ENCODE data around the gene ACYP1. TPM values are rescaled to one million over a fixed set of nuclear protein-coding genes. Genes with fewer than 3 reads are reported as not detected.
A peak's percentile ranks its signal among the peaks of the same experiment; 100 is the strongest.

Gene ACYP1
- total and polyA plus RNA-seq, 9 of the 15 experiments (the other 6 are each of a cell fraction or from before 2014, with no cell fraction given): 19.9 to 113 (median 52.3) TPM

- TF ChIP-seq, protein P1, sequence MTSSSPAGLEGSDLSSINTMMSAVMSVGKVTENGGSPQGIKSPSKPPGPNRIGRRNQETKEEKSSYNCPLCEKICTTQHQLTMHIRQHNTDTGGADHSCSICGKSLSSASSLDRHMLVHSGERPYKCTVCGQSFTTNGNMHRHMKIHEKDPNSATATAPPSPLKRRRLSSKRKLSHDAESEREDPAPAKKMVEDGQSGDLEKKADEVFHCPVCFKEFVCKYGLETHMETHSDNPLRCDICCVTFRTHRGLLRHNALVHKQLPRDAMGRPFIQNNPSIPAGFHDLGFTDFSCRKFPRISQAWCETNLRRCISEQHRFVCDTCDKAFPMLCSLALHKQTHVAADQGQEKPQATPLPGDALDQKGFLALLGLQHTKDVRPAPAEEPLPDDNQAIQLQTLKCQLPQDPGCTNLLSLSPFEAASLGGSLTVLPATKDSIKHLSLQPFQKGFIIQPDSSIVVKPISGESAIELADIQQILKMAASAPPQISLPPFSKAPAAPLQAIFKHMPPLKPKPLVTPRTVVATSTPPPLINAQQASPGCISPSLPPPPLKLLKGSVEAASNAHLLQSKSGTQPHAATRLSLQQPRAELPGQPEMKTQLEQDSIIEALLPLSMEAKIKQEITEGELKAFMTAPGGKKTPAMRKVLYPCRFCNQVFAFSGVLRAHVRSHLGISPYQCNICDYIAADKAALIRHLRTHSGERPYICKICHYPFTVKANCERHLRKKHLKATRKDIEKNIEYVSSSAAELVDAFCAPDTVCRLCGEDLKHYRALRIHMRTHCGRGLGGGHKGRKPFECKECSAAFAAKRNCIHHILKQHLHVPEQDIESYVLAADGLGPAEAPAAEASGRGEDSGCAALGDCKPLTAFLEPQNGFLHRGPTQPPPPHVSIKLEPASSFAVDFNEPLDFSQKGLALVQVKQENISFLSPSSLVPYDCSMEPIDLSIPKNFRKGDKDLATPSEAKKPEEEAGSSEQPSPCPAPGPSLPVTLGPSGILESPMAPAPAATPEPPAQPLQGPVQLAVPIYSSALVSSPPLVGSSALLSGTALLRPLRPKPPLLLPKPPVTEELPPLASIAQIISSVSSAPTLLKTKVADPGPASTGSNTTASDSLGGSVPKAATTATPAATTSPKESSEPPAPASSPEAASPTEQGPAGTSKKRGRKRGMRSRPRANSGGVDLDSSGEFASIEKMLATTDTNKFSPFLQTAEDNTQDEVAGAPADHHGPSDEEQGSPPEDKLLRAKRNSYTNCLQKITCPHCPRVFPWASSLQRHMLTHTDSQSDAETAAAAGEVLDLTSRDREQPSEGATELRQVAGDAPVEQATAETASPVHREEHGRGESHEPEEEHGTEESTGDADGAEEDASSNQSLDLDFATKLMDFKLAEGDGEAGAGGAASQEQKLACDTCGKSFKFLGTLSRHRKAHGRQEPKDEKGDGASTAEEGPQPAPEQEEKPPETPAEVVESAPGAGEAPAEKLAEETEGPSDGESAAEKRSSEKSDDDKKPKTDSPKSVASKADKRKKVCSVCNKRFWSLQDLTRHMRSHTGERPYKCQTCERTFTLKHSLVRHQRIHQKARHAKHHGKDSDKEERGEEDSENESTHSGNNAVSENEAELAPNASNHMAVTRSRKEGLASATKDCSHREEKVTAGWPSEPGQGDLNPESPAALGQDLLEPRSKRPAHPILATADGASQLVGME (CRISPR knock-in tag; IDR thresholded peaks at IDR 0.05): no peak
- TF ChIP-seq HES1 (IDR thresholded peaks at IDR 0.05; ENCODE audit: low read depth): no peak
- no peak for TF ChIP-seq MAFF (IDR thresholded peaks at IDR 0.05; ENCODE audit: low read length)
- peak; percentile 66 for TF ChIP-seq BHLHE40 (IDR thresholded peaks at IDR 0.05; ENCODE audit: low read length)
- peak; percentile 73 for TF ChIP-seq CHD2 (IDR thresholded peaks at IDR 0.05; ENCODE audit: low read depth, low read length)
- TF ChIP-seq PTTG1 (tag; IDR thresholded peaks at IDR 0.05; ENCODE audit: low read depth): no peak
- TF ChIP-seq HDAC8 (tag; IDR thresholded peaks at IDR 0.05): no peak
- TF ChIP-seq CREB3L1 (IDR thresholded peaks at IDR 0.05; ENCODE audit: borderline replicate concordance, low read depth): no peak
- no peak; the same call in 1 of the 2 replicates for TF ChIP-seq REST (IDR thresholded peaks at IDR 0.05; ENCODE audit: borderline replicate concordance)
- TF ChIP-seq REST (CRISPR knock-in tag; IDR thresholded peaks at IDR 0.05; ENCODE audit: low read depth): no peak
- no peak for TF ChIP-seq ZFP1 (CRISPR knock-in tag; IDR thresholded peaks at IDR 0.05)
- no peak for TF ChIP-seq ZNF253 (CRISPR knock-in tag; conservative IDR thresholded peaks at IDR 0.05)
These were observed at the start of gene ACYP1 (continued) for GRCh38 chr14:75063491-75064204.
